PC-9 (cell line): ENCODE measurements around the gene BRF1. TPM values are rescaled to one million over a fixed set of nuclear protein-coding genes. Genes with fewer than 3 reads are reported as not detected.

Experiments
- BruUV-seq: library from RNA; stranded (reverse); fragments of 400-500 nt; replicated peaks from 2 replicates; lab custom pipeline; 2021; lab: Mats Ljungman, UMichigan
- CTCF ChIA-PET: fragments of 300-600 bp; sonication (Branson Sonifier 250); formaldehyde crosslinking; loops from one replicate; lab custom pipeline; 2022; ENCODE audit warnings: antibody characterized with exemption; lab: Charles Lee
- POLR2A ChIA-PET: fragments of 300-600 bp; sonication (Branson Sonifier 250); formaldehyde crosslinking; loops from one replicate; lab custom pipeline; 2022; ENCODE audit warnings: antibody characterized with exemption; ENCODE audit not compliant: unreplicated experiment; lab: Charles Lee
- DNase-seq, 2 experiments: peaks; one replicate each; pipeline versions ENCODE4 v3.0.0 to v3.0.0-alpha.2; 2015 to 2022; ENCODE audit warnings: mixed read lengths in 1 of 2
- H2AFZ ChIP-seq: fragments of 200-600 bp; sonication (generic); 2 replicates; pipeline ENCODE4 v1.8.1; 2017; ENCODE audit warnings: antibody characterized with exemption
- H3F3A ChIP-seq: fragments of 200-600 bp; sonication (generic); 2 replicates; pipeline ENCODE4 v1.8.1; 2017; ENCODE audit warnings: antibody characterized with exemption, mild to moderate bottlenecking, low read depth; ENCODE audit not compliant: insufficient read depth
- H3K27ac ChIP-seq: fragments of 200-600 bp; sonication (generic); 2 replicates; pipeline ENCODE4 v1.6.1; 2016; ENCODE audit warnings: mixed run types
- H3K27me3 ChIP-seq: fragments of 200-600 bp; sonication (generic); 2 replicates; pipeline ENCODE4 v1.6.1; 2016; ENCODE audit warnings: low read depth, mixed run types; ENCODE audit not compliant: insufficient read depth
- H3K36me3 ChIP-seq: fragments of 200-600 bp; sonication (generic); 2 replicates; pipeline ENCODE4 v1.6.1; 2016; ENCODE audit warnings: low read depth, mixed run types
- H3K4me1 ChIP-seq: fragments of 200-600 bp; sonication (generic); replicated peaks from 2 replicates; pipeline ENCODE4 v1.6.1; 2016; ENCODE audit warnings: mixed run types; ENCODE audit not compliant: insufficient read depth
- H3K4me2 ChIP-seq: fragments of 200-600 bp; sonication (generic); 2 replicates; pipeline ENCODE4 v1.6.1; 2017; ENCODE audit warnings: mixed run types
- H3K4me3 ChIP-seq: fragments of 200-600 bp; sonication (generic); 2 replicates; pipeline ENCODE4 v1.6.1; 2016; ENCODE audit warnings: mixed run types
- H3K79me2 ChIP-seq: fragments of 200-600 bp; sonication (generic); 2 replicates; pipeline ENCODE4 v1.6.1; 2017; ENCODE audit warnings: low read depth, mixed run types
- H3K9me2 ChIP-seq: fragments of 200-600 bp; sonication (generic); 2 replicates; pipeline ENCODE4 v1.8.1; 2017; ENCODE audit warnings: mild to moderate bottlenecking; ENCODE audit not compliant: insufficient read depth
- H3K9me3 ChIP-seq: fragments of 200-600 bp; sonication (generic); 2 replicates; pipeline ENCODE4 v1.8.1; 2016; ENCODE audit warnings: low read depth; ENCODE audit not compliant: insufficient read depth
- H4K20me1 ChIP-seq: fragments of 200-600 bp; sonication (generic); 2 replicates; pipeline ENCODE4 v1.8.1; 2017; ENCODE audit not compliant: insufficient read depth
- CTCF ChIP-seq: fragments of 200-600 bp; sonication (generic); conservative IDR thresholded peaks from 2 replicates; pipeline ENCODE4 v1.6.1; 2017; ENCODE audit warnings: mixed run types, antibody characterized with exemption, mild to moderate bottlenecking, moderate library complexity
- EZH2 ChIP-seq: fragments of 200-600 bp; sonication (generic); IDR thresholded peaks from 2 replicates; pipeline ENCODE4 v1.8.0; 2017; ENCODE audit warnings: antibody characterized with exemption, low read depth
- intact Hi-C: fragments of 100-400 bp; cut with micrococcal nuclease; formaldehyde crosslinking; loops from one replicate; pipeline ENCODE4 v1.10.0; 2022; ENCODE audit not compliant: unreplicated experiment
- total RNA-seq: library from RNA; stranded (reverse); gene quantifications from 2 replicates; pipeline ENCODE4 v1.2.3, GENCODE V29; 2021

BRF1 gene
- total RNA-seq, 1 experiment from 2014 or later, result 24.8 TPM

- Histone ChIP-seq H2AFZ (no peak overlapping the region), H3K36me3 (no peaks in the 10 kb centered on the region), H3K9me3 (no peaks in the 10 kb centered on the region), H3F3A (no peaks in the 10 kb centered on the region; the same call in 1 of the 2 replicates), H3K27ac (no peak overlapping the region), H3K79me2 (0 out of 2 replicates have a peak, but pooled peaks cover 5% of the 10 kb centered on the region), H3K4me2 (no peak overlapping the region), H3K4me3 (no peak overlapping the region), H3K27me3 (no peaks in the 10 kb centered on the region), H3K9me2 (no peaks in the 10 kb centered on the region), H3K4me1 (peaks cover 8% of the 10 kb centered on the region), H4K20me1 (peaks cover 16% of the 10 kb centered on the region)
- DNase-seq, result no peak
- CTCF ChIA-PET, result no interaction called here
- TF ChIP-seq EZH2 (no peak), CTCF (no peak)
- POLR2A ChIA-PET, result no interaction called here
- intact Hi-C loops, result no loop called here
- BruUV-seq, result no TSS peak
These were observed 32.0 kb downstream of the BRF1 start for GRCh38 chr14:105268736-105269354.

GRCh38 chr14:105267820-105268548 lies 32.8 kb downstream of the BRF1 start:
- Histone ChIP-seq H3F3A (no peaks in the 10 kb centered on the region; the same call in 1 of the 2 replicates), H3K4me2 (no peak overlapping the region), H3K36me3 (no peaks in the 10 kb centered on the region), H3K4me3 (no peak overlapping the region), H3K27ac (no peak overlapping the region), H3K79me2 (0 out of 2 replicates have a peak, but pooled peaks cover 5% of the 10 kb centered on the region), H4K20me1 (peaks cover 13% of the 10 kb centered on the region), H3K4me1 (peaks cover 4% of the 10 kb centered on the region; the same call in 1 of the 2 replicates), H2AFZ (no peak overlapping the region), H3K27me3 (no peaks in the 10 kb centered on the region), H3K9me3 (no peaks in the 10 kb centered on the region), H3K9me2 (no peaks in the 10 kb centered on the region)
- intact Hi-C loops, result no loop called here
- ChIA-PET CTCF (no interaction called here), POLR2A (no interaction called here)
- no peak for TF ChIP-seq EZH2
- TF ChIP-seq CTCF, result no peak
- no TSS peak for BruUV-seq
- no peak for DNase-seq

GRCh38 chr14:105261781-105262180 lies 39.0 kb downstream of the BRF1 start:
- CTCF ChIA-PET, result no interaction called here
- TF ChIP-seq CTCF (no peak), EZH2 (no peak)

More at GRCh38 chr14:105261781-105262180, 39.0 kb downstream of the BRF1 start:
- DNase-seq, result no peak
- Histone ChIP-seq H2AFZ (no peak overlapping the region), H3K27ac (no peak overlapping the region), H3K9me3 (no peaks in the 10 kb centered on the region), H3K4me3 (no peak overlapping the region), H3F3A (peaks cover 6% of the 10 kb centered on the region; the same call in 1 of the 2 replicates), H3K27me3 (no peaks in the 10 kb centered on the region), H3K9me2 (no peaks in the 10 kb centered on the region), H3K36me3 (no peaks in the 10 kb centered on the region), H4K20me1 (peaks cover 4% of the 10 kb centered on the region), H3K4me2 (no peak overlapping the region), H3K4me1 (no peaks in the 10 kb centered on the region), H3K79me2 (no peaks in the 10 kb centered on the region)
- POLR2A ChIA-PET, result no interaction called here
- BruUV-seq, result no TSS peak
- intact Hi-C loops, result no loop called here
